Suprapubic skin (tissue), 4 donors: ENCODE results near the gene LAMA5.

Source experiments
- EP300 ChIP-seq: sonication (generic); formaldehyde crosslinking; IDR thresholded peaks from one replicate; pipeline ENCODE4 v1.6.1; 2017; ENCODE audit warnings: antibody characterized with exemption
- POLR2A ChIP-seq, 2 donors: fragments of 450-650 bp; IDR thresholded peaks; one replicate each; pipeline ENCODE4 v1.6.1; 2017; ENCODE audit warnings: antibody characterized with exemption in 2 of 2, mild to moderate bottlenecking in 2 of 2, moderate library complexity in 2 of 2
- POLR2AphosphoS5 ChIP-seq, 3 donors: sonication (generic); formaldehyde crosslinking; IDR thresholded peaks; one replicate each; pipeline ENCODE4 v1.6.1; 2017; ENCODE audit warnings: antibody characterized with exemption in 3 of 3
- TF ChIP-seq, protein P1 (sequence below), 2 donors: fragments of 200-600 bp in 1 of 2; fragments of 450-650 bp in 1 of 2; sonication (generic) in 1 of 2; IDR thresholded peaks; one replicate each; pipeline ENCODE4 v1.5.1; 2016 to 2019; ENCODE audit warnings: antibody characterized with exemption in 2 of 2, mild to moderate bottlenecking in 1 of 2, moderate library complexity in 1 of 2

DNA sequence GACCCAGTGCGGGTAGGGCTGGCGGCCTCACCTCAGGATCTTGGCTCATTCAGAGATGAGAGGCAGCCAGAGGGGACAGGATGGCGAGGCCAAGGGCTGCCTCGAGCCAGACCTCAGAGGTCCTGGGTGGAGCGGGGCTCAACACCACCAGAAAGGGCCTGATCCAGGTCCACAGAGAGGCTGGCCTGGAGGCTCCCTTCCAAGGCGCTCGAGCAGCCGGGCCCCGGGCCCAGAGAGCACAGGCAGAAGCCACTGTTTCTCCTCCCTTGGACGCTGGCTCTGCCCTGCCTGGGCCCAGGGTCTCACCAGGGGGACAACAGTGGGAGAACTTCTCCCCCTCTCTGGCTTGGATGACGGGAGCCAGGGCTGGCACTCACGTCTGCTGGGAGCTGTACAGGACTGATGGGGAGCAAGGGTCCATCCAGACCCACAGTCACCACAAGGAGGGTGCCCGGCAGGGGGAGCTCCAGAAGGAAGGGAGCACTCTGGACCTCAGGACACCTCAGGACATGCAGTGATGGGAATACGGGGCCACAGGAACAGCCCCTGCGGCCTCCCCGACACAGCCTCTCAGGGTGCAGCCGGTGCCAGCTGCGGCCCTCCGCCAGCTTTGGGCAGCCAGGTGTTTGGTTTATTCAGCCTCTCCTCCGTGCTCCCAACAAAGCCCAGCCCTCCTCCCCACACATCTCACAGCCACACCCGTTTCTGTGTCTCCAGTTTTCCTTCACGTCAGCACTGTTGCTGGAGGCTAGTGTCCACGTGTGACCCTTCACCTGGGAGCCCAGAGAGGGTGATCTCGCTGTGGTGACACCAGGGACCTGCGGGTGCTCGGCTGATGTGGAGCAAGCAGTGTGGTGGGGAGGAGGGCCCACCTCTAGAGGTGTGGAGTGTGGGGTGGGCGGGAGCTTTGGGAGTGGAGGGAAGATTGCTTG lies 28.5 kb upstream of the LAMA5 start:
- TF ChIP-seq EP300 (no peak), POLR2A (IDR thresholded peaks at IDR 0.05) (no peak), POLR2AphosphoS5 (IDR thresholded peaks at IDR 0.05) (no peak)
- TF ChIP-seq, protein P1, sequence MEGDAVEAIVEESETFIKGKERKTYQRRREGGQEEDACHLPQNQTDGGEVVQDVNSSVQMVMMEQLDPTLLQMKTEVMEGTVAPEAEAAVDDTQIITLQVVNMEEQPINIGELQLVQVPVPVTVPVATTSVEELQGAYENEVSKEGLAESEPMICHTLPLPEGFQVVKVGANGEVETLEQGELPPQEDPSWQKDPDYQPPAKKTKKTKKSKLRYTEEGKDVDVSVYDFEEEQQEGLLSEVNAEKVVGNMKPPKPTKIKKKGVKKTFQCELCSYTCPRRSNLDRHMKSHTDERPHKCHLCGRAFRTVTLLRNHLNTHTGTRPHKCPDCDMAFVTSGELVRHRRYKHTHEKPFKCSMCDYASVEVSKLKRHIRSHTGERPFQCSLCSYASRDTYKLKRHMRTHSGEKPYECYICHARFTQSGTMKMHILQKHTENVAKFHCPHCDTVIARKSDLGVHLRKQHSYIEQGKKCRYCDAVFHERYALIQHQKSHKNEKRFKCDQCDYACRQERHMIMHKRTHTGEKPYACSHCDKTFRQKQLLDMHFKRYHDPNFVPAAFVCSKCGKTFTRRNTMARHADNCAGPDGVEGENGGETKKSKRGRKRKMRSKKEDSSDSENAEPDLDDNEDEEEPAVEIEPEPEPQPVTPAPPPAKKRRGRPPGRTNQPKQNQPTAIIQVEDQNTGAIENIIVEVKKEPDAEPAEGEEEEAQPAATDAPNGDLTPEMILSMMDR (IDR thresholded peaks at IDR 0.05), result no peak
